CD4-positive, alpha-beta T cell treated with Interleukin-10 for 1 hour (primary cell): ENCODE data around the gene COMMD6.

Experiments
- DNase-seq: peaks from one replicate; pipeline ENCODE4 v3.0.0-alpha.2; 2020

COMMD6 gene

DNA sequence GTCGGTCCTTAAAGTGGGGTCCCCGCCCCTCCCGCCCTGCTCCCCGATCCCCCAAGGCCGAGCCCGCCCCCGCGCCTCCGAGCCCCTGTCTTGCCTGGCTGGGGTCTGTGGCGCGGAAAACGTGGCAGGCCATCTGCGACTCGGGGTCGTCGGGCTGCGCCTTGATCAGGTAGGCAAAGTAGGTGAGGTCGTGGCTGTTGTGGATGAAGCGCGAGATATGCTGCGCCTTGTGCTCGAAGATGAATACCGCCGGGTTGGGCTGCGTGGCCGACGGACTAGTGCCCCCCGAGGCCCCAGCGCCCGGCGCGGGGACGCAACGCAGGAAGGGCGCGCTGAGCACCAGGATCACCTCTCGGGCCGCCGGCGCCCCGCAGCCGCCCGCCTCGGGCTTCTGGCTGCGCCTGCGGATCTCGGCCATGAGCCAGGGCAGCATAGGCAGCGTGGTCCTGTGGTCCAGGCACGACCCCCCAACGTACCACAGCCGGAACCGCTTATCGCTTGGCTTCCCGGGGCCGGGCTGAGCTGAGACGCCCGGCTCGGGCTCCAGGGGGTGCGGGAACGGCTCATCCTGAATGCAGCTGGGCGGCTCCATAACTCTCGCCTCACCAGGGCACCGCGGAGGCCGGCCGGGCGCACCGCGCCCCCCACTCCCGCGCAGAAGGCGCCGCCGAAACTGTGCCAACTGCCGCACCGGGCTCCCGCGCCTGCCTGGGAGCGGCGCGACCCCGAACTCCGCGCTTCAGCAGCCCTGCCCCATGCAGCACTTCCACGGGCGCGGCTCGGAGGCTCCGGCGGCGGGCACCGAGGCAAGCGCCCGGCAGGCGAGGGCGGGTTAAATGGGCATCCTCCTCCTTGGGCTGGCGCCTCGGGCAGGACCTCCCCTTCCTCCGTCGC is 56.2 kb downstream of the COMMD6 start:
- no peak for DNase-seq

DNA sequence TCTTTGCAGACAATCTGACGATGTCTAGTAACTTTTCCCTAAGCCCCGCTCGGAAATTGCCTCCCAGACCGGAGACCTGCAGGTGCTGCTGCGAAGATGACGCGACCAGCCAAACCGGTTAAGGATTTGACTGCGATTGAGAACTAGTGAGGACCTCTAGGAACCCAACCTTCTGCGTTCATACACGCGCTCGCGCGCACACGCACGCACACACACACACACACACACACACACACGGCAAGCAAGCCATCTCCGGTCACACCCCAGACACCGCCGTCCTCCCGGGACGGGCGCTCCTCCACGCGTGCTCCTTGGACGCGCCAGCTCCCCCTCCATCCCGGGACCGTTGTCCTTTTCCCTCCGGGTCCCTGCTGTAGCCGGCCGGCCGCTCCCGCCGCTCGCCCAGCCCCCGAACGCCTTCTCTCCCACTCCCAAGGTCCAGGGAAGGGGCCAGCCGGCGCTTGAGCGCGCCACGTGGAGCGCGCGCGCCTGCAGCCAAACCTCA is 56.9 kb downstream of the COMMD6 start:
- peak; percentile 23 for DNase-seq

GRCh38 chr13:75479102-75479740 is 58.4 kb downstream of the COMMD6 start:
- DNase-seq = no peak

- DNase-seq = no peak
Measured at GRCh38 chr13:75478659-75479058, 59.0 kb downstream of the COMMD6 start.
